ENCODE measurements around the gene MS4A4A.
A peak's percentile ranks its signal among the peaks of the same experiment; 100 is the strongest.

The MS4A4A gene

DNA sequence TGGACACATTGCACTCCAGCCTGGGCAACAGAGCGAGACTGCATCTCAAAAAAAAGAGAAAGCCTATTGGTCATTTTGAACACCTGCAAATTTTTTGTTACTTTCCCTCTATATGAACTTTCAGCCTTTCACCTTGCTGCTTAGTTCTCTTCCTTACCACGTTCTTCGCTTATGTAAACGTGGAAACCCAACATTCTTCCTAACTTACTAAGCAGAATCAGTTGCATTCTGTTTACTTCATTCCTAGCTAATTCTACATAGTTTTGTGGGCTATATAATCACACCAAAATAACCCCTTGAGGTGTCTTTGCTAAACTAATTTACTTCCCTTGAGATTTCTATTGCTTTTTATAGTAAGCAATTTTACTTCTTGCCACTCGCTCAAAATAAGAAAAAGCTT lies 23.2 kb downstream of the MS4A4A start:
- no peak for DNase-seq

- DNase-seq, result no peak
Measured at GRCh38 chr11:60305906-60306619, 25.6 kb downstream of the MS4A4A start.

DNA sequence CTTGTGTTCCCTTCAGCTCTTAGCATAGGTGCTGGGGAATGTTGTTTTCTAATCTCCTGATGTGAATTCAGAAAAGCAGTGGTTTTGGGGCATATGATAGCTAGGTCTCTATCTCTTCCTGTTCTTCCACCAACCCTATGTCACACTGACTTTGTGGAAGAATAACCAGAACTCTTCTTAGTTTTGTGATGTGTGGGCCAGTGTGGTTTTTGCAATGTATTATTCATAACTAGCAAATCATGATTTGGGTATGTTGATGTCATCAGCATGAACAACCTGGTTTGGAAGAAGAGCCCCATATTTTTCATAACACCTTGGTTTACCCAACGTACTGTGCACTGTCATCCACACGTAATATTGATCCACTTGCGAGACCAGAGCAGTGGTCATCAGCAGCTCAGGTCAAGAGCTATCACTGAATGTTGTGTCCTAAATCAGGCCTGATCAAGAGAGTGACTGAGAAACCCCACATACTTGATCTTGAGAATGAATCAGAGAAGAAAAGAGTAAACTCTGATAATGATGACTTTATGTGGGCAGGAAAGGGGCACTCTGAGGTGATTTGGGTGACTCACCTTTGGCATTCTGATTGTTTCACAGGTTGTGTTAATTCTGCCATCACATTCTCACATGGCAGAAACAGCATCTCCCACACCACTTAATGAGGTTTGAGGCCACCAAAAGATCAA lies 27.2 kb downstream of the MS4A4A start:
- DNase-seq, result peak; percentile 58

DNA sequence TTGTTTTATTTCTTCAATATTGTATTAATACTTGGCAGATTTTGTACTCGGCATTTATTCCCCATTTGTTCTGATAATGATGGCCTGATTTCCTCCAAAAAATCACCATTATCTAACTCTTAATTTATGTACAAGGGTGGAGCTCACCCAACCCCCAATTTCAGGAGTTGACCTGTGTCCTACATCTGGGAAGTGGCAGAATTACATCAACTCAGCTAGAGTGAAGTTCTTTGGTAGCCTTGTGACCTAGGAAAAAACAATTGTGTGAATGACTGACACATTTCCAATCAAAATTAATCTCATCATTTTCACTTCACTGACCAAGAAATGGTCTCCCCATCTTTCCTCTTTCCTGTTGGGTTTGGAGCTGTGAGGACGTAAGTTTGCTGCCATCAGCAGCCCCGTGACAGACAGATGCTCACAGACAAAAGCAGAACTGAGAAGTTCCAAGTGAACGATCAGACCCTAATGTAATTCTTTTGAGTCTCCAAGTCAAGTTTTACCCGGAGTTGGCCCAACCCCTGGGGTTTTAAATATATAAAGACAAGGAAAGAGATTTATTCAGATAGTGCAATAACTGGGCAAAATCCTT lies 30.0 kb downstream of the MS4A4A start:
- peak; percentile 89 for DNase-seq

DNA sequence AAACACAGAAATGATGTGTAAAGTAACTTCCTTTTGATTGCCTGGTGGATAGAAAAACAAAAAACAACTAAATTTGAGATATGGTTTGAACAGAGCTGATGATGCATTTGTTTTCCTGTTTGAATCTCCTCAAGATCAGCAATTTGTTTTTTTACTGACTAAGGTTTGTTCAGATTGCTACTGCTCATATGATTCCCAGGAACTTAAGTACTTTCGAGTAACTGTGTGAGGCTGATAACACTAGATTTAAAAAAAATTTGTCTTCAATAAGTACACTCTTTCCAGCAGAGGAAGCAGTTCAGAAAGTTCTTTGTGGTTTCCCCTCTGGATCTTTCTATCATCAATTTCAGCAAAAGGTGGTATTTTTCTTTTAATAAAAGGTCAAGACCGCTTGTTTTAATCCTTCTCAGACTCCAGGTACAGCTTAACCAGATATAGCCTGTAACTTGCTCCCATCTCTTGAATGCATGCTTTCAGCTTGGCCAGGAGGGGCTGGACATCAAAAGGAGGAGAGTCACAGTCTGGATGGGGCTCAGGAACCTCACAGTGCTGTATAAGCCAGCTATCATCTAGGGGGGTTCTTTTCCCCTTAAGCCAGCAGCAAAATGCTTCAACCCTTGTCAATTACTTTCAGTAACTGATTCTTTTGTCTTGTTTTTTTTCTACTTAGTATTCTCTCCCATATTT lies 34.3 kb downstream of the MS4A4A start:
- no peak for DNase-seq

DNA sequence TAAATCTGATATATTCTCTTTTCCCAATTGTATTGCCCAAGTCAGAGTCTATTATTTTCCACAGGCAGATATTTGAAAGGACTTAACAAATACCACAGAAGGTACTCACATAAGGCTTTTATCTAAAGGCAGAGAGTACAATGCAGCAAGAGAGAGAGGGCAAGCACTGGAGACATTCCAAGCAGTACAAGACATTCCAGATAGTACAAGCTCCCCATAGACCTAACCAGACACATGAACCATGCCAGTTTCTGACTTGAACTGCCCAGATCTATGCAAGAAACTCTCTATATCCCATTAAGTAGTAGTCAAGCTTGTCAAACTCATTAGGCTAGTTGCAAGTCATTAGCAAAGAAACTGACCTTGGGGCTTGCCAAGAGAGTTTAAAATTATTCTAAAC lies 35.4 kb downstream of the MS4A4A start:
- no peak for DNase-seq

DNA sequence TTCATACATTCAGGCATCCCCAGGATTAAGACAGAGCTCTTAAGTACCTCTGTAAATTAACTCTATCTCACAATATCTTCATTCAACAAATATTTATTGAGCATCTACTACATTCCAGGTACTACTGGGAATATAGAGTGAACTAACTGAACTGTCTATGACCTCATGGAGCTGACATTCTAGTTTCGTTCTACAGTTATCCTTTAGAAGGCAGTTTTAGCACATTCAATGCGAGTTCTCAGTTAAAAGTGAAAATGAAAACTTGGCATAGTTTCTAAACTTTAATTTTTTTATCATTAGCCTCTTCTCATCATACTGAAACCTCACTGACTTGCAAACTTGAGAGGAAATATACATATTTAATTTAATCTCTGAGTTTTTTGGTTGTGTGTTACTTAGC lies 35.9 kb downstream of the MS4A4A start:
- no peak for DNase-seq

DNA sequence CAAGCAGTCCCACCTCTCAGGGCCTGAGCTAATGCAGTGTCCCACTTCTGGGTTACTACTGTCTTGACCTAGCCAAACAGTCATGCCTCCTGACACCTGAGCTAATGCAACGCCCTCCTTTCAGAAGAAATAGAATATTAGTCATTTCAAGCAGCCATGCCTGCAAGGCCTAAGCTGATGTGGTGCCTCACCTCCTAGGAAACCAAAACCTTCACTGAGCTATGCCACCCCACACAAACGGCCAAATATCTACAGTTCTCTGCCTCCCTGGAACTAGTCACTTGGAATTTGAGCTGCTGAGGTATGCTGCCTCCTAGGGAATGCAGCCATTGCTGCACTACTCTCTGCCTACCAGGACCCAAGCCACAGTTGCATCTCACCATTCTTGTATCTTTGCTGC lies 38.3 kb downstream of the MS4A4A start:
- DNase-seq, result no peak

GRCh38 chr11:60321051-60321450 lies 40.6 kb downstream of the MS4A4A start:
- no peak for DNase-seq

DNA sequence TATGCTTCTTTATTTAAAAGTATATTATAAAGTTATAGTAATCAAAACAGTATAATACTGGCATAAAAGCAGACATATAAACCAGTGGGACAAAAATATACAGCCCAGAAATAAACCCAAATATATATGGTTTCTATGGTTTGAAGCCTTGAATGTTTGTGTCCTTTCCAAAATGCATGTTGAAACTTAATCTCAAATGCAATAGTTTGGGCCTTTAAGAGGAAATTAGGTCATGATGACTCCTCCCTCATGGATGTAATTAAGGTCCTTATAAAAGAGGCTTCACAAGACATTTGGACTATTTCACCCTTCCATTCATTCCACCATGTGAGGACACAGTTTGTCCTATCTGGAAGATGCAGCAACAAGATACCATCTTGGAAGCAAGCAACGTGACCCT lies 46.5 kb downstream of the MS4A4A start, which contains the start of gene MS4A6E:
Gene MS4A6E (plus strand): TSS at position 301 of the 400 bp plus-strand sequence. CDS start 7,641 bp downstream, outside the sequence.
- peak; percentile 13 for DNase-seq

DNA sequence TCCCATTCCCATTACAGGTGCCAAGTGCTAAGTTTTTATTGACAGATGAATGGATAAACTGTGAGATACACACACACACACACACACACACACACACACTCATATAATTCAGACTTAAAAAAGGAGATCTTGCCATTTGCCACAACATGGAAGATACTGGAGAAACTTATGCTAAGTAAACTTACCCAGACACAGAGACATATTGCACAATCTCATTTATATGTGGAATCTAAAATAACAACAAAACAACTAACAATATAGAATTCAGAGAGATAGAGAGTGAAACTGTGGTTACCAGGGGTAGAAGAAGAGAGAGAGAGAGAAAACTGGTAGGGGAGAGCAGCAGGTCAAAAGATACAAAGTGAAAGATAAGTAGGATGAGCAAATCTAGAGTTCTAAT lies 48.0 kb downstream of the MS4A4A start:
- no peak for DNase-seq

DNA sequence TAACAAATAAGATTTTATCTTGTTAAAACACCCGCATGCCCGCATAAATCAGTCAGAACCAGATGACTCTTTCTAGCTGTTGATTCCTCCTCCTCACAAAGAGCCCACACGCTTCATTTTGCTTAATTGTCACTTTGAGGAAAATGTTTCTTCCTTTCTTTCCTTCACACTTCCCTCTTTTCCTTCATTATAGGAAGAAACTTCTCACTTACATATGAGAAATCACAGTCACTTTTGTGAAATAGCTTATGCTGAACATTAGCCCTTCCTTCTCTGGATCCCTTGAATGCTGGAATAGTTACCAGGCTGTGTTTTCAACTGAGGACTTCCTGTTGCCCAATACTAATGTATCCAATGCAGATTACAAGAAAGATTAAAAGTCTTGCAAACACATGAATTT lies 52.4 kb downstream of the MS4A4A start:
- DNase-seq, result peak; percentile 78

- peak; percentile 78 for DNase-seq
Measured at GRCh38 chr11:60334005-60334620, 53.6 kb downstream of the MS4A4A start.

- peak; percentile 66 for DNase-seq
Measured at GRCh38 chr11:60336767-60337391, 56.4 kb downstream of the MS4A4A start.

GRCh38 chr11:60338053-60338452 lies 57.6 kb downstream of the MS4A4A start:
- DNase-seq, result no peak

DNA sequence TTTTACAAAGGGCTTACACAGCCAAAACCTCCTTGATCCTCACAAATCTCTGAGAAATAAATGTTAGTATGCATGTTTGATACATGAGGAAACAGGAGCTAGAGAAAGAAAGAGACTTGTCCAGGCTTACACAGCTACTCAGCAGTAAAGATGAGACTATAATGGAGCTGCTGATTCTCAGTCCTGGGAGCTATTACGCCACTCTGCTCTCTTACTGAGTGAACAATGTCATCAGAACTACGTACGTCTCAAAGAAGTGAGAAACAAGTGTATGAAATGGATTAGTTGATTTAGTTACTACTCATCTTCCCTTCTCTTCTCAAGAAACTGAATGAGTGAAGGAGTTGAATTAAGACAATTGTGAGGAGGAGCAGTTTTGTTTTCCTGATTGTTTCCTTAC lies 58.9 kb downstream of the MS4A4A start:
- DNase-seq, result peak; percentile 57

DNA sequence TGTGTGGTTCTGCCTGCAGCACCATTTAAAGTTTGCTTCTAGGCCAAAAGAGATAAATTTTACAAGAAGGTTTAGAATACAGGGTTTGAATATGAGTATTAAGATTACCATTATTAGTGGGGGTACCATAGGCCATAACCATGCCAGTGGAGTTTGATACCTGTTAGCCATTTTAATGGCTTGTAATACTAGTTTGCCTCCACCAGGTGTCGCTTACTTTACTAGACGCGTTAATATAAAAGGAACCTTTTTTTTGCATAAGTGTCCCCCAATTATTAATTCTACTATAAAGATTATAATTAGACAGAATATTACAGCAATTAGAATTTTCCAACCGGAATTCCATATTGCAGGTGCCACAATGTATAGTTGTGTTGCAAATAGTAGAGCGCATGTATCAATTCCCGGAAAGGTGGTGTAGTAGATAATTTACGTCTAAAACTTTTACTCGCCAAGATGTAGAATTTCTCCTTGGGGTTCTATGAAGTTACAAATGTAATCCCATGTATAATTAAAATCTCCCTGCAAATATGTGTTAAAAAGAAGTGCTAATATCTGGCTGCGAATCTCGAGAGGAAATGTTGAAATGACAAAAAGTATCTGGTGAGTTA lies 62.7 kb downstream of the MS4A4A start:
- peak; percentile 50 for DNase-seq

DNA sequence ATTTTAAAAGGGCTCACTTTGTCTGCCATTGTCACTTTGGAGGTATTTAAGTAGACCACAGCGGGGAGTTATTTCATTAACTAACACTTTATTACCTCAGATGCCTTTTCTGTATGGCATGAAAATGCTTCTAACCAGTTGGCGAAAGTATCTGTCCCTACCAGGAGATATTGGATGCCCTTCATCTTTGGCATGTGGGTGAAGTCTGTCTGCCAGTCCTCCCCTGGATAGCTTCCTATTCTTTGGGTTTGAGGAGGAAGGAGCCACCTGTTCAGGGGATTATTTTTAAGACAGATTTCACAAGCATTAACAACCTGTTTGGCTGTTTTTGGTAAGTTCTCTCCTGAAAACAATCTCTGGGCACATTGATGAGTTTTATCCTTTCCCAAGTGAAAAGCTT lies 63.7 kb downstream of the MS4A4A start:
- no peak for DNase-seq

- DNase-seq, result peak; percentile 61
Measured at GRCh38 chr11:60345489-60345888, 65.0 kb downstream of the MS4A4A start.

DNA sequence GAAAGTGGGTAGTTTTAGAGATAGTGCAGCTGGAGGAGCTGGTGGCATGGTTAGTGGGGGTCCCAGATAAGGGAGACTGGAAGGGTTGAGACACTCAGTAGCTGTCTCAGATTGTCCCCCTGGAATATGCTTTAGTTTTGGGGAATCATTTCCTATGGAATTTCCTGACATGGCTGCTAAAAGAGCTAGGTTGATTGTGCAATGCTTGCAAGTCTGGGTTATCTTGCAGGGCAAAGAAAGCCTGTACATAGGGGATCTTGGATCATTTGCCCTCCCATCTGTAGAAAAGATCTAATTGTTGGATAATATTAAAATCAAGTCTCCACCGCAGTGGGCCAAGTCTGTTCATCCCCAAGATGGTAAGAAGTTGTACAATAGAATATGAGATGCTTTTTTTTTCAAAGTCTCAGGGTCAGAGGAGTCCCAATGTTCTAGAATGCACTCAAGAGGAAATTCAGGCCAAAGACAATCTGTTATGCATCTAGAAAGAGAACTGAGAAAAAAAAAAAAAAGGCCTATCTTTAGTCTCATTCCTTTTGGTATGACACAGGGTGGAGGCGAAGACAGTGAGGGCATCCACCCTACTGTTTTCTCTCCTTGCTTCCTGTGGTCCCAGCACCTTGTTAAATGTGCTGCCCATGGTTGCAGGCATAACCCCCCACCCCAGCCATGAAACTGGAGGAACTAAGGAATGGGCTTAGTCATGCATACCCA lies 66.8 kb downstream of the MS4A4A start:
- DNase-seq, result no peak

- DNase-seq, result peak; percentile 4
Measured at GRCh38 chr11:60348116-60348515, 67.7 kb downstream of the MS4A4A start.

Data from inflammatory macrophage treated with lipopolysaccharide for 4 hours (primary cell).